ENCODE measurements around the gene NDUFB10. TPM values are rescaled to one million over a fixed set of nuclear protein-coding genes. Genes with fewer than 3 reads are reported as not detected.

NDUFB10 gene
- total RNA-seq, 1 donor from 2014 or later = 130 TPM

GRCh38 chr16:1977875-1978268 is 18.5 kb downstream of the NDUFB10 start:
- Histone ChIP-seq H3K36me3 (ENCODE audit: control insufficient read depth in 3 of 3, insufficient read depth in 3 of 3, low read length in 3 of 3) (peaks cover 39 to 46% (median 45%) of the 10 kb centered on the region in 3 donors), H3K27me3 (ENCODE audit: control insufficient read depth in 3 of 3, insufficient read depth in 3 of 3, low read length in 3 of 3) (peaks cover 5 to 23% (median 20%) of the 10 kb centered on the region in 3 donors)

GRCh38 chr16:1978476-1979120 is 19.3 kb downstream of the NDUFB10 start:
- H3K9me3 ChIP-seq (ENCODE audit: control insufficient read depth in 3 of 3, low read length in 3 of 3) = no peaks in the 10 kb centered on the region
- no peak overlapping the region for H3K27ac ChIP-seq (ENCODE audit: low read depth, low read length)
- peaks cover 17 to 37% (median 25%) of the 10 kb centered on the region in 3 donors for H3K4me1 ChIP-seq (ENCODE audit: control insufficient read depth in 3 of 3, insufficient read depth in 3 of 3, low read length in 3 of 3)
- H3K4me3 ChIP-seq (ENCODE audit: low read length in 3 of 3) = no peak overlapping the region
- no peak overlapping the region for H3K9ac ChIP-seq (ENCODE audit: low read depth in 1 of 3, low read length in 3 of 3)
- peaks cover 39 to 46% (median 45%) of the 10 kb centered on the region in 3 donors for H3K36me3 ChIP-seq (ENCODE audit: control insufficient read depth in 3 of 3, insufficient read depth in 3 of 3, low read length in 3 of 3)
- peaks cover 5 to 23% (median 20%) of the 10 kb centered on the region in 3 donors for H3K27me3 ChIP-seq (ENCODE audit: control insufficient read depth in 3 of 3, insufficient read depth in 3 of 3, low read length in 3 of 3)

More at GRCh38 chr16:1977875-1978268, 18.5 kb downstream of the NDUFB10 start:
- no peaks in the 10 kb centered on the region for H3K9me3 ChIP-seq (ENCODE audit: control insufficient read depth in 3 of 3, low read length in 3 of 3)
- no peak overlapping the region for H3K4me3 ChIP-seq (ENCODE audit: low read length in 3 of 3)
- no peak overlapping the region for H3K9ac ChIP-seq (ENCODE audit: low read depth in 1 of 3, low read length in 3 of 3)
- H3K27ac ChIP-seq (ENCODE audit: low read depth, low read length) = no peak overlapping the region
- H3K4me1 ChIP-seq (ENCODE audit: control insufficient read depth in 3 of 3, insufficient read depth in 3 of 3, low read length in 3 of 3) = peaks cover 13 to 38% (median 26%) of the 10 kb centered on the region in 3 donors

- Histone ChIP-seq H3K36me3 (ENCODE audit: control insufficient read depth in 3 of 3, insufficient read depth in 3 of 3, low read length in 3 of 3) (peaks cover 37 to 41% (median 40%) of the 10 kb centered on the region in 3 donors), H3K4me1 (ENCODE audit: control insufficient read depth in 3 of 3, insufficient read depth in 3 of 3, low read length in 3 of 3) (peaks cover 18 to 37% (median 26%) of the 10 kb centered on the region in 3 donors), H3K4me3 (ENCODE audit: low read length in 3 of 3) (no peak overlapping the region), H3K27me3 (ENCODE audit: control insufficient read depth in 3 of 3, insufficient read depth in 3 of 3, low read length in 3 of 3) (peaks cover 5 to 23% (median 20%) of the 10 kb centered on the region in 3 donors), H3K9ac (ENCODE audit: low read depth in 1 of 3, low read length in 3 of 3) (no peak overlapping the region), H3K27ac (ENCODE audit: low read depth, low read length) (no peak overlapping the region), H3K9me3 (ENCODE audit: control insufficient read depth in 3 of 3, low read length in 3 of 3) (no peaks in the 10 kb centered on the region)
Observed at GRCh38 chr16:1979271-1980029, 20.1 kb downstream of the NDUFB10 start.

- H3K27me3 ChIP-seq (ENCODE audit: control insufficient read depth in 3 of 3, insufficient read depth in 3 of 3, low read length in 3 of 3) = peaks cover 5 to 20% (median 17%) of the 10 kb centered on the region in 3 donors
Observed at GRCh38 chr16:1980030-1980769, 20.9 kb downstream of the NDUFB10 start.

GRCh38 chr16:1980770-1981087 is 21.4 kb downstream of the NDUFB10 start:
- Histone ChIP-seq H3K4me1 (ENCODE audit: control insufficient read depth in 3 of 3, insufficient read depth in 3 of 3, low read length in 3 of 3) (peaks cover 29 to 50% (median 37%) of the 10 kb centered on the region in 3 donors), H3K4me3 (ENCODE audit: low read length in 3 of 3) (no peak overlapping the region)

More at GRCh38 chr16:1980030-1980769, 20.9 kb downstream of the NDUFB10 start:
- H3K9me3 ChIP-seq (ENCODE audit: control insufficient read depth in 3 of 3, low read length in 3 of 3) = no peaks in the 10 kb centered on the region
- peak overlapping the region in 1 of 3 donors; percentile 33 for H3K9ac ChIP-seq (ENCODE audit: low read depth in 1 of 3, low read length in 3 of 3)
- H3K4me3 ChIP-seq (ENCODE audit: low read length in 3 of 3) = no peak overlapping the region
- no peak overlapping the region for H3K27ac ChIP-seq (ENCODE audit: low read depth, low read length)
- peaks cover 30 to 34% (median 34%) of the 10 kb centered on the region in 3 donors for H3K36me3 ChIP-seq (ENCODE audit: control insufficient read depth in 3 of 3, insufficient read depth in 3 of 3, low read length in 3 of 3)
- peaks cover 25 to 45% (median 33%) of the 10 kb centered on the region in 3 donors for H3K4me1 ChIP-seq (ENCODE audit: control insufficient read depth in 3 of 3, insufficient read depth in 3 of 3, low read length in 3 of 3)

GRCh38 chr16:1981398-1981836 is 22.1 kb downstream of the NDUFB10 start, which contains the start of gene NOXO1:
NOXO1 (minus strand) TSS chr16:1981469; CDS start chr16:1981179, 290 bp downstream.
- H3K27me3 ChIP-seq (ENCODE audit: control insufficient read depth in 3 of 3, insufficient read depth in 3 of 3, low read length in 3 of 3) = peaks cover 5 to 20% (median 17%) of the 10 kb centered on the region in 3 donors
- peaks cover 29 to 50% (median 37%) of the 10 kb centered on the region in 3 donors for H3K4me1 ChIP-seq (ENCODE audit: control insufficient read depth in 3 of 3, insufficient read depth in 3 of 3, low read length in 3 of 3)
- H3K9ac ChIP-seq (ENCODE audit: low read depth in 1 of 3, low read length in 3 of 3) = peak within 1 kb of the TSS in 1 of 3 donors; percentile 33
- H3K27ac ChIP-seq (ENCODE audit: low read depth, low read length) = no peak within 1 kb of the TSS
- no peaks in the 10 kb centered on the region for H3K9me3 ChIP-seq (ENCODE audit: control insufficient read depth in 3 of 3, low read length in 3 of 3)
- no peak within 1 kb of the TSS for H3K4me3 ChIP-seq (ENCODE audit: low read length in 3 of 3)
- peaks cover 30 to 33% (median 32%) of the 10 kb centered on the region in 3 donors for H3K36me3 ChIP-seq (ENCODE audit: control insufficient read depth in 3 of 3, insufficient read depth in 3 of 3, low read length in 3 of 3)

More at GRCh38 chr16:1980770-1981087, 21.4 kb downstream of the NDUFB10 start:
- H3K36me3 ChIP-seq (ENCODE audit: control insufficient read depth in 3 of 3, insufficient read depth in 3 of 3, low read length in 3 of 3) = peaks cover 30 to 33% (median 32%) of the 10 kb centered on the region in 3 donors
- peak overlapping the region in 1 of 3 donors; percentile 33 for H3K9ac ChIP-seq (ENCODE audit: low read depth in 1 of 3, low read length in 3 of 3)
- H3K27ac ChIP-seq (ENCODE audit: low read depth, low read length) = no peak overlapping the region
- H3K9me3 ChIP-seq (ENCODE audit: control insufficient read depth in 3 of 3, low read length in 3 of 3) = no peaks in the 10 kb centered on the region
- H3K27me3 ChIP-seq (ENCODE audit: control insufficient read depth in 3 of 3, insufficient read depth in 3 of 3, low read length in 3 of 3) = peaks cover 5 to 20% (median 17%) of the 10 kb centered on the region in 3 donors

- Histone ChIP-seq H3K27me3 (ENCODE audit: control insufficient read depth in 3 of 3, insufficient read depth in 3 of 3, low read length in 3 of 3) (peaks cover 5 to 17% (median 16%) of the 10 kb centered on the region in 3 donors), H3K4me3 (ENCODE audit: low read length in 3 of 3) (no peak overlapping the region), H3K9me3 (ENCODE audit: control insufficient read depth in 3 of 3, low read length in 3 of 3) (no peaks in the 10 kb centered on the region), H3K9ac (ENCODE audit: low read depth in 1 of 3, low read length in 3 of 3) (peak overlapping the region in 1 of 3 donors; percentile 16), H3K4me1 (ENCODE audit: control insufficient read depth in 3 of 3, insufficient read depth in 3 of 3, low read length in 3 of 3) (peaks cover 29 to 50% (median 37%) of the 10 kb centered on the region in 3 donors), H3K27ac (ENCODE audit: low read depth, low read length) (no peak overlapping the region), H3K36me3 (ENCODE audit: control insufficient read depth in 3 of 3, insufficient read depth in 3 of 3, low read length in 3 of 3) (peaks cover 30 to 32% (median 32%) of the 10 kb centered on the region in 3 donors)
Observed at GRCh38 chr16:1982013-1982433, 22.7 kb downstream of the NDUFB10 start.

GRCh38 chr16:1982991-1983543 is 23.7 kb downstream of the NDUFB10 start:
- Histone ChIP-seq H3K4me1 (ENCODE audit: control insufficient read depth in 3 of 3, insufficient read depth in 3 of 3, low read length in 3 of 3) (peaks cover 29 to 50% (median 37%) of the 10 kb centered on the region in 3 donors), H3K27ac (ENCODE audit: low read depth, low read length) (peak overlapping the region; percentile 44), H3K9me3 (ENCODE audit: control insufficient read depth in 3 of 3, low read length in 3 of 3) (no peaks in the 10 kb centered on the region), H3K27me3 (ENCODE audit: control insufficient read depth in 3 of 3, insufficient read depth in 3 of 3, low read length in 3 of 3) (peaks cover 7 to 23% (median 17%) of the 10 kb centered on the region in 3 donors), H3K36me3 (ENCODE audit: control insufficient read depth in 3 of 3, insufficient read depth in 3 of 3, low read length in 3 of 3) (peaks cover 21 to 25% (median 23%) of the 10 kb centered on the region in 3 donors), H3K9ac (ENCODE audit: low read depth in 1 of 3, low read length in 3 of 3) (peak overlapping the region; percentile 43 to 82 (median 65)), H3K4me3 (ENCODE audit: low read length in 3 of 3) (peak overlapping the region; percentile 54 to 81 (median 81))
